ENCODE results near the gene EFNA1.
"Not testable (repeated sequence)": the region's sequence is repeated elsewhere in the genome, so short reads cannot be mapped to it uniquely, and the experiment has no call there.

EFNA1 gene

GRCh38 chr1:155093911-155094621, 33.6 kb upstream of the EFNA1 start:
- no peak for DNase-seq

GRCh38 chr1:155094622-155094948, 33.1 kb upstream of the EFNA1 start:
- no peak for DNase-seq

- no peak for DNase-seq
Measured at GRCh38 chr1:155099331-155099730, 28.3 kb upstream of the EFNA1 start.

GRCh38 chr1:155103325-155103724, 24.4 kb upstream of the EFNA1 start:
- no peak for DNase-seq

- DNase-seq, result no peak
Measured at GRCh38 chr1:155104605-155105534, 22.8 kb upstream of the EFNA1 start.

- no peak for DNase-seq
Measured at GRCh38 chr1:155105604-155106011, 22.1 kb upstream of the EFNA1 start.

GRCh38 chr1:155106862-155107261, 20.8 kb upstream of the EFNA1 start:
- no peak for DNase-seq

GRCh38 chr1:155107309-155108264, 20.1 kb upstream of the EFNA1 start:
- no peak for DNase-seq

GRCh38 chr1:155108296-155108695, 19.4 kb upstream of the EFNA1 start:
- no peak for DNase-seq

- no peak for DNase-seq
Measured at GRCh38 chr1:155110381-155110780, 17.3 kb upstream of the EFNA1 start.

- no peak for DNase-seq
Measured at GRCh38 chr1:155110826-155111225, 16.9 kb upstream of the EFNA1 start.

GRCh38 chr1:155113450-155113980, 14.2 kb upstream of the EFNA1 start:
- no peak for DNase-seq

GRCh38 chr1:155116113-155116764, 11.4 kb upstream of the EFNA1 start:
- DNase-seq, result no peak

GRCh38 chr1:155117610-155118009, 10.1 kb upstream of the EFNA1 start:
- DNase-seq, result no peak

GRCh38 chr1:155118090-155118489, 9.6 kb upstream of the EFNA1 start:
- DNase-seq, result not testable (repeated sequence)

GRCh38 chr1:155120253-155120652, 7.4 kb upstream of the EFNA1 start:
- DNase-seq, result no peak

GRCh38 chr1:155121249-155121648, 6.4 kb upstream of the EFNA1 start:
- DNase-seq, result no peak

GRCh38 chr1:155122308-155122707, 5.4 kb upstream of the EFNA1 start:
- DNase-seq, result no peak

- no peak for DNase-seq
Measured at GRCh38 chr1:155123801-155124200, 3.9 kb upstream of the EFNA1 start.

- DNase-seq, result no peak
Measured at GRCh38 chr1:155124503-155125463, 2.9 kb upstream of the EFNA1 start.

- DNase-seq, result no peak
Measured at GRCh38 chr1:155125511-155125945, 2.1 kb upstream of the EFNA1 start.

All from activated naive CD4-positive, alpha-beta T cell treated with anti-CD3 and anti-CD28 coated beads, Interleukin-2, amount 50 U/mL, for 16 hours (primary cell).